HG03039 (cell line): ENCODE measurements around the gene MYL1.

Experiments used
- ATAC-seq: cut with Tn5 transposase; IDR thresholded peaks from one replicate; pipeline ENCODE4 v1.9.1; 2021; ENCODE audit warnings: mild to moderate bottlenecking, moderate library complexity; ENCODE audit not compliant: unreplicated experiment

MYL1 gene

DNA sequence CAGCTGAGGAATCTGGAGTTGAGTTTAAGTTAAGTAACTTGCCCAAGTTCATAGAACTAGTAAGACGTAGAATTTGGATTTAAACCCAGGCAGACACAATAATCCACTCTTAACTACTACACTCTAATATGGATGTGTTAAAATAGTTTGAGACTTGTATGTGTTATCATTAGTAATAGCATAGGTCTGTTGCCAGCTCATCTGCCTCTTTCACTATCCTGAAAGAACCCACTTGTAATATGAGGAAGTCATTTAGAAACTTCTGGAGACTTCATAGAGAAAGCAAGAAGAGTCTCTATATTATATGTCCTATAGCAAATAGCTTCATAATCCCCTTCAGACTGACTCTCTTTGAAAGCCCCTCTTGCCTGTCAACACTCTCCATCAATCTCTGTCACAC is 46.7 kb downstream of the MYL1 start:
- no peak for ATAC-seq

DNA sequence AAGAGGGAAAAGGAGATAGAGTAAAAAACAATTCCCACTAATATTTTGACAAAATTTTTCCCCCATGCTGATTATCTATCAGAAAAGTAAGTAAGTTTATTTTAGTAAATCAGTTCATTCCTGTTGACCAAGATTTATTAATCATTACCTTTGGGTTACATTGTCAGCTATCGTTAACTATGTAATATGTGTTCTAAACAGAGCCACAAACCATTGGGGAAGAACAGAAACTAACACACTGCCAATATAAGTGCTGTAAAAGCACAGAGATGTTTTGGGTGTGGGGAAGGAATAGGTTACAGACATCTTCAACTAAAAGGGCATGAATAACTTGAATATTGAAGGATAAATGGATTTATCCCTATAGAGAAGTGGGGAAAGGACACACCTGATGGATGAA is 47.3 kb downstream of the MYL1 start:
- no peak for ATAC-seq

- no peak for ATAC-seq
Measured at GRCh38 chr2:210264282-210264681, 50.7 kb downstream of the MYL1 start.

DNA sequence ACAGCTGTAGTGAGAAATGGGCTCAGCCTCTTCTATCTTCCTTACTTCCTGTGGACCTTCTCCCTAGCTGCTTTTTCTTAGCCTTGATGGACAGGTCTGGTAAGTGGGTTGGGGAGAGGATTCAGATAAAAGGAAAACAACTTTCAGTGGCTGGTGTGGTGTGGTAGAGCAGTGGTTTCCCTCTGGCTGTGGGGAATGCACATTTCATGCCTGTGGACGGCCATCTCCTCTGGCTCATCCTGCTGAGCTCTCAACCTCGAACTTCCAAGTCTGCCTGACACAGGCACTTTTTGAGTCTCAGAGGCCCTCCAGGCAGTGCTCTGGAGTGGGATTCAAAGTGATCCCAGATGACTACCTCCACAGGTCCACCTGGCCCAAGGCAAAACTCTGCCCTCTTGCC is 51.1 kb downstream of the MYL1 start:
- ATAC-seq = no peak

DNA sequence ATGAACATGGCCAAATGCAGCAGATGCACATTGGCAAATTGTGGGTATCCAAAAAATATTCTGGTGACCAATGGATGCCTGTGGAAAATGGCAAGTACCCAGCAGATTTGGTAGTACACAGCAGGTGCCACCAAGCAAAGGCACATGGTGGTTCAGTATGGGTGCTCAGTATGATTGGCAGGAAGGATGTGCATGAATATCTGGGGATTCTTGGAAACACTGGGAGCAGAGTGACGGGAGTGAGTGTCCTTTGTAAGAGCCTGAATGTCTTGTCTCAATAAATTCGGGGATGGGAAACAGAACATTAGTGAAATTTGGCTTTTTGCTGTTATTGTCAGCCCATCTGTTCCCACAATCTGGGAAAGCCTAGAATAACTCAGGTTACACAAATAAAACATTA is 52.9 kb downstream of the MYL1 start:
- no peak for ATAC-seq

- ATAC-seq = no peak
Measured at GRCh38 chr2:210259687-210260086, 55.3 kb downstream of the MYL1 start.

- no peak for ATAC-seq
Measured at GRCh38 chr2:210252699-210253606, 62.0 kb downstream of the MYL1 start.

GRCh38 chr2:210250622-210251021 is 64.4 kb downstream of the MYL1 start:
- no peak for ATAC-seq
